ENCODE results near the gene PRKX.
"Not testable (repeated sequence)": the region's sequence is repeated elsewhere in the genome, so short reads cannot be mapped to it uniquely, and the experiment has no call there.

PRKX gene

GRCh38 chrX:3712870-3713224 is 602 bp downstream of the PRKX start:
- TF ChIP-seq CTCF (IDR thresholded peaks at IDR 0.05; ENCODE audit: borderline replicate concordance, control extremely low read depth, extremely low read depth, insufficient read depth, missing control alignments): peak; percentile 8
- DNase-seq (ENCODE audit: low spot score): peak; percentile 38
- in situ Hi-C loops (cut with MboI; ENCODE audit: low sequenced_read_pairs, unreplicated experiment): no loop called here

GRCh38 chrX:3712051-3712869 is 1.2 kb downstream of the PRKX start:
- no peak for DNase-seq (ENCODE audit: low spot score)
- TF ChIP-seq CTCF (IDR thresholded peaks at IDR 0.05; ENCODE audit: borderline replicate concordance, control extremely low read depth, extremely low read depth, insufficient read depth, missing control alignments): no peak
- in situ Hi-C loops (cut with MboI; ENCODE audit: low sequenced_read_pairs, unreplicated experiment): no loop called here

- TF ChIP-seq CTCF (IDR thresholded peaks at IDR 0.05; ENCODE audit: borderline replicate concordance, control extremely low read depth, extremely low read depth, insufficient read depth, missing control alignments): no peak
- in situ Hi-C loops (cut with MboI; ENCODE audit: low sequenced_read_pairs, unreplicated experiment): no loop called here
- no peak for DNase-seq (ENCODE audit: low spot score)
These were observed 2.0 kb downstream of the PRKX start for GRCh38 chrX:3711331-3711917.

- in situ Hi-C loops (cut with MboI; ENCODE audit: low sequenced_read_pairs, unreplicated experiment); DNase-seq (ENCODE audit: low spot score): not testable (repeated sequence)
These were observed 5.7 kb downstream of the PRKX start for GRCh38 chrX:3707673-3708274.

GRCh38 chrX:3706481-3706880 is 7.0 kb downstream of the PRKX start:
- no peak for TF ChIP-seq CTCF (IDR thresholded peaks at IDR 0.05; ENCODE audit: borderline replicate concordance, control extremely low read depth, extremely low read depth, insufficient read depth, missing control alignments)
- no peak for DNase-seq (ENCODE audit: low spot score)
- in situ Hi-C loops (cut with MboI; ENCODE audit: low sequenced_read_pairs, unreplicated experiment): no loop called here

GRCh38 chrX:3703251-3703650 is 10.2 kb downstream of the PRKX start:
- DNase-seq (ENCODE audit: low spot score); in situ Hi-C loops (cut with MboI; ENCODE audit: low sequenced_read_pairs, unreplicated experiment): not testable (repeated sequence)

- in situ Hi-C loops (cut with MboI; ENCODE audit: low sequenced_read_pairs, unreplicated experiment); DNase-seq (ENCODE audit: low spot score): not testable (repeated sequence)
These were observed 11.4 kb downstream of the PRKX start for GRCh38 chrX:3702095-3702494.

GRCh38 chrX:3701445-3701928 is 12.0 kb downstream of the PRKX start:
- in situ Hi-C loops (cut with MboI; ENCODE audit: low sequenced_read_pairs, unreplicated experiment); DNase-seq (ENCODE audit: low spot score): not testable (repeated sequence)

All from GM13976 (cell line).